Left ventricle myocardium inferior (tissue), 1 donor: ENCODE results near the gene FOXN3. TPM values are rescaled to one million over a fixed set of nuclear protein-coding genes. Genes with fewer than 3 reads are reported as not detected.

Experiments
- DNase-seq: peaks from one replicate; pipeline ENCODE4 v3.0.0-alpha.2; 2020
- H3K27ac ChIP-seq: fragments of 200-600 bp; replicated peaks from 2 replicates; pipeline ENCODE4 v1.8.0; 2021
- H3K27me3 ChIP-seq: fragments of 200-600 bp; 2 replicates; pipeline ENCODE4 v1.8.0; 2021; ENCODE audit warnings: low read depth
- H3K36me3 ChIP-seq: fragments of 200-600 bp; 2 replicates; pipeline ENCODE4 v1.8.0; 2021
- H3K4me1 ChIP-seq: fragments of 200-600 bp; 2 replicates; pipeline ENCODE4 v1.8.0; 2021
- H3K4me3 ChIP-seq: fragments of 200-600 bp; 2 replicates; pipeline ENCODE4 v1.8.0; 2021; ENCODE audit warnings: mild to moderate bottlenecking, moderate library complexity
- H3K9me3 ChIP-seq: fragments of 200-600 bp; replicated peaks from 2 replicates; pipeline ENCODE4 v1.8.0; 2021
- CTCF ChIP-seq: fragments of 200-600 bp; IDR thresholded peaks from 2 replicates; pipeline ENCODE4 v1.8.0; 2021; ENCODE audit warnings: antibody characterized with exemption, mild to moderate bottlenecking, borderline replicate concordance
- intact Hi-C: fragments of 100-400 bp; cut with micrococcal nuclease; formaldehyde crosslinking; loops from one replicate; pipeline ENCODE4 v1.11.0; 2022
- total RNA-seq: library from RNA; stranded (reverse); fragmentation: NEBNext Ultra II Directional; extraction: Animal tissue kit (Norgen Biotek cat#: 25700); gene quantifications from one replicate; pipeline ENCODE4 v1.2.1, GENCODE V29; 2021
- donor health status: DM: no; HTN: yes; CAD: no; lungs with severe emphysema.

FOXN3 gene
- total RNA-seq, 1 donor from 2014 or later, result 120 TPM

GRCh38 chr14:89339579-89339978, 77.5 kb downstream of the FOXN3 start:
- Histone ChIP-seq H3K36me3 (no peaks in the 10 kb centered on the region), H3K4me1 (peaks cover 66% of the 10 kb centered on the region), H3K9me3 (no peaks in the 10 kb centered on the region), H3K27ac (peak overlapping the region; percentile 73), H3K27me3 (no peaks in the 10 kb centered on the region), H3K4me3 (no peak overlapping the region)
- DNase-seq, result no peak
- no peak for TF ChIP-seq CTCF
- intact Hi-C loops, result no loop called here

GRCh38 chr14:89339158-89339557, 77.9 kb downstream of the FOXN3 start:
- H3K27ac ChIP-seq, result peak overlapping the region; percentile 73
- H3K4me3 ChIP-seq, result no peak overlapping the region
- H3K27me3 ChIP-seq, result no peaks in the 10 kb centered on the region
- no peak for TF ChIP-seq CTCF
- DNase-seq, result no peak
- H3K36me3 ChIP-seq, result no peaks in the 10 kb centered on the region
- peaks cover 65% of the 10 kb centered on the region for H3K4me1 ChIP-seq
- intact Hi-C loops, result no loop called here
- H3K9me3 ChIP-seq, result no peaks in the 10 kb centered on the region

GRCh38 chr14:89336338-89336737, 80.7 kb downstream of the FOXN3 start:
- no peak overlapping the region for H3K27ac ChIP-seq
- no peak for DNase-seq
- peaks cover 45% of the 10 kb centered on the region for H3K4me1 ChIP-seq

GRCh38 chr14:89332031-89332430, 85.0 kb downstream of the FOXN3 start:
- TF ChIP-seq CTCF, result no peak
- Histone ChIP-seq H3K9me3 (no peaks in the 10 kb centered on the region), H3K27ac (no peak overlapping the region), H3K36me3 (no peaks in the 10 kb centered on the region), H3K4me1 (peaks cover 18% of the 10 kb centered on the region), H3K27me3 (no peaks in the 10 kb centered on the region), H3K4me3 (no peak overlapping the region)
- intact Hi-C loops, result no loop called here
- no peak for DNase-seq

More at GRCh38 chr14:89336338-89336737, 80.7 kb downstream of the FOXN3 start:
- Histone ChIP-seq H3K4me3 (no peak overlapping the region), H3K36me3 (no peaks in the 10 kb centered on the region), H3K27me3 (no peaks in the 10 kb centered on the region), H3K9me3 (no peaks in the 10 kb centered on the region)
- intact Hi-C loops, result no loop called here
- TF ChIP-seq CTCF, result peak; percentile 10

GRCh38 chr14:89331398-89331797, 85.6 kb downstream of the FOXN3 start:
- DNase-seq, result no peak
- Histone ChIP-seq H3K4me1 (peaks cover 15% of the 10 kb centered on the region), H3K36me3 (no peaks in the 10 kb centered on the region), H3K9me3 (no peaks in the 10 kb centered on the region), H3K4me3 (no peak overlapping the region), H3K27ac (no peak overlapping the region), H3K27me3 (no peaks in the 10 kb centered on the region)
- no peak for TF ChIP-seq CTCF
- intact Hi-C loops, result no loop called here
